Spleen (tissue), 7 donors: ENCODE measurements around the gene SORCS2.

ENCODE experiments used
- CTCF ChIP-seq, 11 experiments: fragments of 200-600 bp in 7 of 11; fragments of 450-650 bp in 4 of 11; sonication (generic) in 4 of 11; IDR thresholded peaks in 8 of 11; conservative IDR thresholded peaks in 3 of 11; 1 replicate in 7 of 11; 2 replicates in 4 of 11; pipeline versions ENCODE4 v1.4.0 to v1.8.0; 2016 to 2021; ENCODE audit warnings: antibody characterized with exemption in 11 of 11, inconsistent platforms in 4 of 11, mild to moderate bottlenecking in 1 of 11
- POLR2A ChIP-seq, 3 donors: fragments of 450-650 bp; IDR thresholded peaks; one replicate each; pipeline ENCODE4 v1.5.1; 2017; ENCODE audit warnings: antibody characterized with exemption in 3 of 3, mild to moderate bottlenecking in 1 of 3
- POLR2AphosphoS5 ChIP-seq, 3 donors: sonication (generic); formaldehyde crosslinking; IDR thresholded peaks; one replicate each; pipeline ENCODE4 v1.5.1; 2017; ENCODE audit warnings: antibody characterized with exemption in 3 of 3
- donor health status: DM: no; HTN: no; CAD: no; lungs with moderate emphysema.
- donor health status: DM: no; HTN: no; CAD: no.
- donor health status: DM: no; HTN: no; CAD: no.

GRCh38 chr4:7505116-7505900 is 313.0 kb downstream of the SORCS2 start:
- no peak for TF ChIP-seq POLR2AphosphoS5 (IDR thresholded peaks at IDR 0.05)
- TF ChIP-seq CTCF (IDR thresholded peaks at IDR 0.05 in 8 of 11, conservative IDR thresholded peaks at IDR 0.05 in 3 of 11), result no peak
- TF ChIP-seq POLR2A (IDR thresholded peaks at IDR 0.05), result no peak
